Activated CD4-positive, alpha-beta memory T cell treated with anti-CD3 and anti-CD28 coated beads, Interleukin-2, amount 10 ng/mL, durations not matched to agents 7 days and 5 days (primary cell): ENCODE data around the gene ATAD2B. TPM values are rescaled to one million over a fixed set of nuclear protein-coding genes. Genes with fewer than 3 reads are reported as not detected.

ENCODE experiments used
- CTCF ChIA-PET: fragments of 350-600 bp; sonication (Branson Sonifier 250); formaldehyde crosslinking; loops from one replicate; lab custom pipeline; 2021; ENCODE audit warnings: antibody characterized with exemption, inconsistent platforms; lab: Charles Lee
- POLR2A ChIA-PET: fragments of 350-600 bp; sonication (Branson Sonifier 250); formaldehyde crosslinking; loops from one replicate; lab custom pipeline; 2021; ENCODE audit warnings: antibody characterized with exemption; lab: Charles Lee
- DNase-seq: peaks from one replicate; pipeline ENCODE4 v3.0.0-alpha.2; 2020
- H3K27ac Mint-ChIP-seq: one replicate; pipeline ENCODE4 v1.8.0; 2021; ENCODE audit warnings: mild to moderate bottlenecking, mixed read lengths
- H3K27me3 Mint-ChIP-seq: one replicate; pipeline ENCODE4 v1.8.0; 2021; ENCODE audit warnings: mixed read lengths
- H3K36me3 Mint-ChIP-seq: one replicate; pipeline ENCODE4 v1.8.0; 2021; ENCODE audit warnings: low read depth, mixed read lengths
- H3K4me1 Mint-ChIP-seq: one replicate; pipeline ENCODE4 v1.8.0; 2021; ENCODE audit warnings: mixed read lengths
- H3K4me3 Mint-ChIP-seq: one replicate; pipeline ENCODE4 v1.8.0; 2021; ENCODE audit warnings: mild to moderate bottlenecking, mixed read lengths
- H3K9me3 Mint-ChIP-seq: one replicate; pipeline ENCODE4 v1.8.0; 2021; ENCODE audit warnings: mixed read lengths
- total RNA-seq, 2 experiments: library from RNA; stranded (reverse); gene quantifications; one replicate each; pipeline ENCODE4 v1.2.3, GENCODE V29; 2021

The ATAD2B gene
- total RNA-seq, 2 experiments from 2014 or later: 17.6 to 19.5 TPM

- Mint-ChIP-seq H3K27ac (no peak overlapping the region), H3K36me3 (no peaks in the 10 kb centered on the region), H3K4me1 (no peaks in the 10 kb centered on the region), H3K4me3 (no peak overlapping the region), H3K9me3 (no peaks in the 10 kb centered on the region), H3K27me3 (no peaks in the 10 kb centered on the region)
- no peak for DNase-seq
- ChIA-PET POLR2A (no interaction called here), CTCF (no interaction called here)
Observed at GRCh38 chr2:23709311-23709710, 217.6 kb downstream of the ATAD2B start.

- H3K9me3 Mint-ChIP-seq: no peaks in the 10 kb centered on the region
- no peaks in the 10 kb centered on the region for H3K36me3 Mint-ChIP-seq
- H3K27ac Mint-ChIP-seq: no peak overlapping the region
- no peaks in the 10 kb centered on the region for H3K4me1 Mint-ChIP-seq
- CTCF ChIA-PET: no interaction called here
- no peaks in the 10 kb centered on the region for H3K27me3 Mint-ChIP-seq
- no peak for DNase-seq
- POLR2A ChIA-PET: no interaction called here
- no peak overlapping the region for H3K4me3 Mint-ChIP-seq
Observed at GRCh38 chr2:23708771-23709170, 218.2 kb downstream of the ATAD2B start.

GRCh38 chr2:23707096-23707495 is 219.8 kb downstream of the ATAD2B start:
- no peaks in the 10 kb centered on the region for H3K4me1 Mint-ChIP-seq
- no peaks in the 10 kb centered on the region for H3K36me3 Mint-ChIP-seq
- no peaks in the 10 kb centered on the region for H3K9me3 Mint-ChIP-seq
- ChIA-PET CTCF (no interaction called here), POLR2A (no interaction called here)
- H3K27ac Mint-ChIP-seq: no peak overlapping the region
- no peak overlapping the region for H3K4me3 Mint-ChIP-seq
- no peaks in the 10 kb centered on the region for H3K27me3 Mint-ChIP-seq
- no peak for DNase-seq

- no peaks in the 10 kb centered on the region for H3K27me3 Mint-ChIP-seq
- H3K4me3 Mint-ChIP-seq: no peak overlapping the region
- ChIA-PET POLR2A (no interaction called here), CTCF (no interaction called here)
- no peak overlapping the region for H3K27ac Mint-ChIP-seq
- no peak for DNase-seq
- no peaks in the 10 kb centered on the region for H3K4me1 Mint-ChIP-seq
- no peaks in the 10 kb centered on the region for H3K9me3 Mint-ChIP-seq
- no peaks in the 10 kb centered on the region for H3K36me3 Mint-ChIP-seq
Observed at GRCh38 chr2:23706613-23707078, 220.3 kb downstream of the ATAD2B start.

- Mint-ChIP-seq H3K27ac (no peak overlapping the region), H3K4me1 (no peaks in the 10 kb centered on the region), H3K27me3 (no peaks in the 10 kb centered on the region), H3K36me3 (no peaks in the 10 kb centered on the region), H3K4me3 (no peak overlapping the region), H3K9me3 (no peaks in the 10 kb centered on the region)
- CTCF ChIA-PET: no interaction called here
- DNase-seq: peak; percentile 14
- POLR2A ChIA-PET: no interaction called here
Observed at GRCh38 chr2:23705771-23706612, 220.9 kb downstream of the ATAD2B start.

- ChIA-PET CTCF (no interaction called here), POLR2A (no interaction called here)
- no peak overlapping the region for H3K27ac Mint-ChIP-seq
- no peaks in the 10 kb centered on the region for H3K4me1 Mint-ChIP-seq
- H3K4me3 Mint-ChIP-seq: no peak overlapping the region
- no peak for DNase-seq
- no peaks in the 10 kb centered on the region for H3K36me3 Mint-ChIP-seq
- H3K9me3 Mint-ChIP-seq: no peaks in the 10 kb centered on the region
- no peaks in the 10 kb centered on the region for H3K27me3 Mint-ChIP-seq
Observed at GRCh38 chr2:23703583-23704385, 223.1 kb downstream of the ATAD2B start.

GRCh38 chr2:23703037-23703582 is 223.8 kb downstream of the ATAD2B start:
- ChIA-PET POLR2A (no interaction called here), CTCF (no interaction called here)
- H3K27me3 Mint-ChIP-seq: no peaks in the 10 kb centered on the region
- peak; percentile 6 for DNase-seq
- H3K4me3 Mint-ChIP-seq: no peak overlapping the region
- no peaks in the 10 kb centered on the region for H3K9me3 Mint-ChIP-seq
- no peaks in the 10 kb centered on the region for H3K36me3 Mint-ChIP-seq
- H3K27ac Mint-ChIP-seq: no peak overlapping the region
- H3K4me1 Mint-ChIP-seq: no peaks in the 10 kb centered on the region

- H3K27me3 Mint-ChIP-seq: no peaks in the 10 kb centered on the region
- CTCF ChIA-PET: no interaction called here
- no peak overlapping the region for H3K4me3 Mint-ChIP-seq
- H3K4me1 Mint-ChIP-seq: no peaks in the 10 kb centered on the region
- POLR2A ChIA-PET: no interaction called here
- no peaks in the 10 kb centered on the region for H3K9me3 Mint-ChIP-seq
- no peak for DNase-seq
- H3K27ac Mint-ChIP-seq: no peak overlapping the region
- no peaks in the 10 kb centered on the region for H3K36me3 Mint-ChIP-seq
Observed at GRCh38 chr2:23700627-23701026, 226.3 kb downstream of the ATAD2B start.

GRCh38 chr2:23699580-23699925 is 227.4 kb downstream of the ATAD2B start:
- no peak for DNase-seq
- ChIA-PET CTCF (no interaction called here), POLR2A (no interaction called here)
- no peaks in the 10 kb centered on the region for H3K9me3 Mint-ChIP-seq
- no peak overlapping the region for H3K27ac Mint-ChIP-seq
- H3K4me3 Mint-ChIP-seq: no peak overlapping the region
- H3K4me1 Mint-ChIP-seq: no peaks in the 10 kb centered on the region
- H3K36me3 Mint-ChIP-seq: no peaks in the 10 kb centered on the region
- H3K27me3 Mint-ChIP-seq: no peaks in the 10 kb centered on the region

GRCh38 chr2:23698721-23699579 is 228.0 kb downstream of the ATAD2B start:
- Mint-ChIP-seq H3K27me3 (no peaks in the 10 kb centered on the region), H3K4me1 (no peaks in the 10 kb centered on the region), H3K4me3 (no peak overlapping the region), H3K9me3 (no peaks in the 10 kb centered on the region), H3K27ac (no peak overlapping the region), H3K36me3 (no peaks in the 10 kb centered on the region)
- no peak for DNase-seq
- ChIA-PET CTCF (no interaction called here), POLR2A (no interaction called here)
